IPS-15b (cell line): ENCODE data around the gene TMEM255B.
"Not testable (repeated sequence)": the region's sequence is repeated elsewhere in the genome, so short reads cannot be mapped to it uniquely, and the experiment has no call there.

Experiments used
- H3K27me3 ChIP-seq: one replicate; pipeline ENCODE4 v1.6.1; 2013; ENCODE audit warnings: low read length; ENCODE audit not compliant: control insufficient read depth, insufficient read depth
- H3K36me3 ChIP-seq: one replicate; pipeline ENCODE4 v1.6.1; 2013; ENCODE audit warnings: low read length; ENCODE audit not compliant: control insufficient read depth, insufficient read depth
- H3K4me1 ChIP-seq: one replicate; pipeline ENCODE4 v1.6.1; 2013; ENCODE audit warnings: mild to moderate bottlenecking, low read length; ENCODE audit not compliant: control insufficient read depth, insufficient read depth
- H3K4me3 ChIP-seq: one replicate; pipeline ENCODE4 v1.5.1; 2013; ENCODE audit warnings: low read depth, low read length
- H3K9ac ChIP-seq: one replicate; pipeline ENCODE4 v1.6.1; 2013; ENCODE audit warnings: low read depth, mild to moderate bottlenecking, low read length
- H3K9me3 ChIP-seq: one replicate; pipeline ENCODE4 v1.6.1; 2013; ENCODE audit warnings: mild to moderate bottlenecking, low read length; ENCODE audit not compliant: control insufficient read depth, insufficient read depth

The TMEM255B gene

GRCh38 chr13:113788413-113789135 lies 29.5 kb downstream of the TMEM255B start:
- Histone ChIP-seq H3K9ac (no peak overlapping the region), H3K4me1 (no peaks in the 10 kb centered on the region), H3K36me3 (no peaks in the 10 kb centered on the region), H3K9me3 (no peaks in the 10 kb centered on the region), H3K27me3 (no peaks in the 10 kb centered on the region), H3K4me3 (no peak overlapping the region)

GRCh38 chr13:113789167-113789566 lies 30.1 kb downstream of the TMEM255B start:
- Histone ChIP-seq H3K9me3 (no peaks in the 10 kb centered on the region), H3K36me3 (peaks cover under 1% of the 10 kb centered on the region), H3K27me3 (no peaks in the 10 kb centered on the region), H3K4me3 (no peak overlapping the region), H3K4me1 (no peaks in the 10 kb centered on the region), H3K9ac (no peak overlapping the region)

- not testable (repeated sequence) for H3K4me3 ChIP-seq, H3K9me3 ChIP-seq, H3K9ac ChIP-seq, H3K36me3 ChIP-seq, H3K4me1 ChIP-seq, H3K27me3 ChIP-seq
Measured at GRCh38 chr13:113789931-113790330, 30.9 kb downstream of the TMEM255B start.

GRCh38 chr13:113791226-113791625 lies 32.2 kb downstream of the TMEM255B start:
- Histone ChIP-seq H3K36me3 (peaks cover 3% of the 10 kb centered on the region), H3K4me3 (no peak overlapping the region), H3K27me3 (no peaks in the 10 kb centered on the region), H3K4me1 (no peaks in the 10 kb centered on the region), H3K9me3 (no peaks in the 10 kb centered on the region), H3K9ac (no peak overlapping the region)

- H3K4me3 ChIP-seq, result no peak overlapping the region
- no peaks in the 10 kb centered on the region for H3K9me3 ChIP-seq
- H3K36me3 ChIP-seq, result peaks cover 3% of the 10 kb centered on the region
- no peaks in the 10 kb centered on the region for H3K4me1 ChIP-seq
- H3K27me3 ChIP-seq, result no peaks in the 10 kb centered on the region
- H3K9ac ChIP-seq, result no peak overlapping the region
Measured at GRCh38 chr13:113791761-113792160, 32.7 kb downstream of the TMEM255B start.

GRCh38 chr13:113792236-113792770 lies 33.3 kb downstream of the TMEM255B start:
- Histone ChIP-seq H3K4me3 (no peak overlapping the region), H3K27me3 (no peaks in the 10 kb centered on the region), H3K9me3 (no peaks in the 10 kb centered on the region), H3K36me3 (peaks cover 3% of the 10 kb centered on the region), H3K4me1 (no peaks in the 10 kb centered on the region), H3K9ac (no peak overlapping the region)

- H3K36me3 ChIP-seq, result peaks cover 3% of the 10 kb centered on the region
- no peaks in the 10 kb centered on the region for H3K27me3 ChIP-seq
- H3K4me3 ChIP-seq, result no peak overlapping the region
- H3K9ac ChIP-seq, result no peak overlapping the region
- no peaks in the 10 kb centered on the region for H3K9me3 ChIP-seq
- no peaks in the 10 kb centered on the region for H3K4me1 ChIP-seq
Measured at GRCh38 chr13:113792886-113793717, 34.1 kb downstream of the TMEM255B start.

- Histone ChIP-seq H3K36me3 (peaks cover 3% of the 10 kb centered on the region), H3K9me3 (no peaks in the 10 kb centered on the region), H3K4me1 (no peaks in the 10 kb centered on the region), H3K9ac (no peak overlapping the region), H3K4me3 (no peak overlapping the region), H3K27me3 (no peaks in the 10 kb centered on the region)
Measured at GRCh38 chr13:113793718-113794085, 34.7 kb downstream of the TMEM255B start.

GRCh38 chr13:113794086-113794485 lies 35.1 kb downstream of the TMEM255B start:
- Histone ChIP-seq H3K9me3 (no peaks in the 10 kb centered on the region), H3K36me3 (peaks cover 3% of the 10 kb centered on the region), H3K9ac (no peak overlapping the region), H3K4me1 (no peaks in the 10 kb centered on the region), H3K27me3 (no peaks in the 10 kb centered on the region), H3K4me3 (no peak overlapping the region)

- Histone ChIP-seq H3K27me3 (no peaks in the 10 kb centered on the region), H3K9ac (no peak overlapping the region), H3K4me1 (no peaks in the 10 kb centered on the region)
Measured at GRCh38 chr13:113794764-113795173, 35.7 kb downstream of the TMEM255B start.

GRCh38 chr13:113795362-113795761 lies 36.3 kb downstream of the TMEM255B start:
- H3K9me3 ChIP-seq, H3K36me3 ChIP-seq, H3K4me3 ChIP-seq, H3K9ac ChIP-seq, H3K4me1 ChIP-seq, H3K27me3 ChIP-seq: not testable (repeated sequence)

More at GRCh38 chr13:113794764-113795173, 35.7 kb downstream of the TMEM255B start:
- Histone ChIP-seq H3K4me3 (no peak overlapping the region), H3K36me3 (peaks cover 3% of the 10 kb centered on the region), H3K9me3 (no peaks in the 10 kb centered on the region)
